Umbilical cord (tissue), 2 donors: Measurements from ENCODE around the gene CMSS1. TPM values are rescaled to one million over a fixed set of nuclear protein-coding genes. Genes with fewer than 3 reads are reported as not detected.
"Not testable (repeated sequence)": the region's sequence is repeated elsewhere in the genome, so short reads cannot be mapped to it uniquely, and the experiment has no call there.

Experiments
- DNase-seq: peaks from one replicate; pipeline ENCODE4 v3.0.0-alpha.2; 2015; ENCODE audit warnings: low spot score
- total RNA-seq: library from RNA; depleted of rRNA; stranded (reverse); fragments of >200 nt; gene quantifications from one replicate; pipeline ENCODE4 v1.2.3, GENCODE V29; 2014; ENCODE audit warnings: low replicate concordance; ENCODE audit not compliant: insufficient read depth

The CMSS1 gene
- total RNA-seq, 1 donor from 2014 or later: 13.7 TPM

GRCh38 chr3:100051513-100051912, 233.9 kb downstream of the CMSS1 start:
- not testable (repeated sequence) for DNase-seq

- no peak for DNase-seq
Measured at GRCh38 chr3:100053951-100054620, 236.4 kb downstream of the CMSS1 start.

- no peak for DNase-seq
Measured at GRCh38 chr3:100057716-100058575, 240.3 kb downstream of the CMSS1 start.

- DNase-seq: no peak
Measured at GRCh38 chr3:100059472-100059871, 241.8 kb downstream of the CMSS1 start.

- no peak for DNase-seq
Measured at GRCh38 chr3:100060685-100061484, 243.2 kb downstream of the CMSS1 start.

- DNase-seq: no peak
Measured at GRCh38 chr3:100062665-100063064, 245.0 kb downstream of the CMSS1 start.

- DNase-seq: no peak
Measured at GRCh38 chr3:100063929-100064461, 246.3 kb downstream of the CMSS1 start.

GRCh38 chr3:100067589-100067988, 249.9 kb downstream of the CMSS1 start:
- DNase-seq: no peak

GRCh38 chr3:100068826-100069225, 251.2 kb downstream of the CMSS1 start:
- peak; percentile 78 for DNase-seq

GRCh38 chr3:100069472-100069871, 251.8 kb downstream of the CMSS1 start:
- DNase-seq: peak; percentile 32

GRCh38 chr3:100072326-100073048, 254.8 kb downstream of the CMSS1 start:
- DNase-seq: no peak

- DNase-seq: no peak
Measured at GRCh38 chr3:100073049-100073713, 255.5 kb downstream of the CMSS1 start.

GRCh38 chr3:100073714-100074307, 256.1 kb downstream of the CMSS1 start:
- DNase-seq: peak; percentile 97

GRCh38 chr3:100075196-100075595, 257.5 kb downstream of the CMSS1 start:
- peak; percentile 69 for DNase-seq

GRCh38 chr3:100075851-100076730, 258.4 kb downstream of the CMSS1 start:
- peak; percentile 83 for DNase-seq

- DNase-seq: peak; percentile 50
Measured at GRCh38 chr3:100076731-100077529, 259.3 kb downstream of the CMSS1 start.

GRCh38 chr3:100079328-100079727, 261.7 kb downstream of the CMSS1 start:
- DNase-seq: no peak

- peak; percentile 78 for DNase-seq
Measured at GRCh38 chr3:100080573-100080972, 262.9 kb downstream of the CMSS1 start.
